Measurements from ENCODE around the gene GRIA4.
"Not testable (repeated sequence)": the region's sequence is repeated elsewhere in the genome, so short reads cannot be mapped to it uniquely, and the experiment has no call there.

Gene GRIA4

GRCh38 chr11:105935791-105936190 is 325.9 kb downstream of the GRIA4 start:
- no peak for DNase-seq

- DNase-seq: no peak
These were observed 327.5 kb downstream of the GRIA4 start for GRCh38 chr11:105937331-105937730.

GRCh38 chr11:105937738-105938137 is 327.9 kb downstream of the GRIA4 start:
- DNase-seq: no peak

- DNase-seq: no peak
These were observed 333.0 kb downstream of the GRIA4 start for GRCh38 chr11:105942921-105943320.

- DNase-seq: no peak
These were observed 339.2 kb downstream of the GRIA4 start for GRCh38 chr11:105948918-105949590.

- DNase-seq: no peak
These were observed 344.0 kb downstream of the GRIA4 start for GRCh38 chr11:105953886-105954285.

GRCh38 chr11:105960252-105961245 is 350.7 kb downstream of the GRIA4 start:
- peak; percentile 63 for DNase-seq

GRCh38 chr11:105968021-105968697 is 358.3 kb downstream of the GRIA4 start:
- DNase-seq: no peak

GRCh38 chr11:105969756-105970155 is 359.9 kb downstream of the GRIA4 start:
- no peak for DNase-seq

- no peak for DNase-seq
These were observed 365.3 kb downstream of the GRIA4 start for GRCh38 chr11:105975128-105975527.

- no peak for DNase-seq
These were observed 370.3 kb downstream of the GRIA4 start for GRCh38 chr11:105979997-105980703.

GRCh38 chr11:105986554-105986953 is 376.7 kb downstream of the GRIA4 start:
- no peak for DNase-seq

GRCh38 chr11:105988197-105988596 is 378.3 kb downstream of the GRIA4 start:
- no peak for DNase-seq

GRCh38 chr11:105989124-105989523 is 379.3 kb downstream of the GRIA4 start:
- DNase-seq: no peak

- no peak for DNase-seq
These were observed 382.0 kb downstream of the GRIA4 start for GRCh38 chr11:105991888-105992287.

- DNase-seq: no peak
These were observed 391.6 kb downstream of the GRIA4 start for GRCh38 chr11:106001304-106002012.

GRCh38 chr11:106003094-106003493 is 393.2 kb downstream of the GRIA4 start:
- not testable (repeated sequence) for DNase-seq

GRCh38 chr11:106011481-106011880 is 401.6 kb downstream of the GRIA4 start:
- no peak for DNase-seq

GRCh38 chr11:106012744-106013143 is 402.9 kb downstream of the GRIA4 start:
- DNase-seq: no peak

- DNase-seq: no peak
These were observed 404.2 kb downstream of the GRIA4 start for GRCh38 chr11:106014035-106014434.

GRCh38 chr11:106014620-106015019 is 404.7 kb downstream of the GRIA4 start:
- no peak for DNase-seq

GRCh38 chr11:106015066-106015465 is 405.2 kb downstream of the GRIA4 start:
- no peak for DNase-seq

All from NCI-H2171 (cell line).